GM12878 (cell line): ENCODE results near the gene NAA25. TPM values are rescaled to one million over a fixed set of nuclear protein-coding genes. Genes with fewer than 3 reads are reported as not detected.
A peak's percentile ranks its signal among the peaks of the same experiment; 100 is the strongest.

Source experiments
- ATF2 ChIP-seq: IDR thresholded peaks from 2 replicates; pipeline ENCODE4 v1.6.1; 2012; ENCODE audit warnings: low read length, inconsistent platforms
- ATF7 ChIP-seq: fragments of 450-650 bp; IDR thresholded peaks from 2 replicates; pipeline ENCODE4 v1.6.1; 2016; ENCODE audit warnings: low read depth, mild to moderate bottlenecking
- FOXM1 ChIP-seq: IDR thresholded peaks from 2 replicates; pipeline ENCODE4 v1.6.1; 2012; ENCODE audit warnings: low read depth, mild to moderate bottlenecking, inconsistent platforms, low read length, moderate library complexity
- MTA3 ChIP-seq: IDR thresholded peaks from 2 replicates; pipeline ENCODE4 v1.6.1; 2012; ENCODE audit warnings: low read length, inconsistent platforms, borderline replicate concordance
- NR2F1 ChIP-seq: fragments of 450-650 bp; conservative IDR thresholded peaks from 2 replicates; pipeline ENCODE4 v1.6.1; 2017; ENCODE audit warnings: mild to moderate bottlenecking
- PML ChIP-seq: IDR thresholded peaks from 2 replicates; pipeline ENCODE4 v1.6.1; 2012; ENCODE audit warnings: low read length, inconsistent platforms
- RAD21 ChIP-seq: IDR thresholded peaks from 2 replicates; pipeline ENCODE4 v1.6.1; 2011; ENCODE audit warnings: mild to moderate bottlenecking, low read depth, low read length, moderate library complexity; ENCODE audit not compliant: insufficient read depth
- RELA ChIP-seq: fragments of 450-650 bp; IDR thresholded peaks from 2 replicates; pipeline ENCODE4 v1.8.0; 2014; ENCODE audit warnings: borderline replicate concordance; ENCODE audit not compliant: partially characterized antibody
- SKIL ChIP-seq: fragments of 450-650 bp; IDR thresholded peaks from 2 replicates; pipeline ENCODE4 v1.6.1; 2017; ENCODE audit warnings: mild to moderate bottlenecking, low read depth, inconsistent platforms; ENCODE audit not compliant: poor library complexity, severe bottlenecking
- SMARCA5 ChIP-seq: fragments of 450-650 bp; IDR thresholded peaks from 2 replicates; pipeline ENCODE4 v1.6.1; 2017; ENCODE audit warnings: mild to moderate bottlenecking
- SP1 ChIP-seq: IDR thresholded peaks from one replicate; pipeline ENCODE4 v1.6.1; 2011; ENCODE audit warnings: low read depth, low read length
- ZNF384 ChIP-seq: IDR thresholded peaks from 2 replicates; pipeline ENCODE4 v1.6.1; 2012; ENCODE audit warnings: low read depth, mild to moderate bottlenecking, low read length, improper control_type of control experiment, borderline replicate concordance
- ZNF687 ChIP-seq: fragments of 450-650 bp; IDR thresholded peaks from 2 replicates; pipeline ENCODE4 v1.6.1; 2017; ENCODE audit warnings: mild to moderate bottlenecking, moderate library complexity
- polyA plus RNA-seq, 11 experiments: library from polyadenylated mRNA; depleted of rRNA in 4 of 11; unstranded in 6 of 11; stranded (reverse) in 5 of 11; fragments of >200 nt; fragmentation: Nextera tagmentation in 4 of 11; fragmentation: Illumina TruSeq in 1 of 11; extraction: Ambion mirVana in 4 of 11; extraction: Trizol in 1 of 11; gene quantifications; 1 replicate in 1 of 11; 2 replicates in 10 of 11; pipeline versions ENCODE4 v1.2.1 to v1.2.3, GENCODE V29; 2011 to 2016; ENCODE audit warnings: inconsistent platforms in 2 of 11, missing spikeins in 2 of 11, low read depth in 1 of 11
- total RNA-seq, 4 experiments: library from RNA; depleted of rRNA in 3 of 4; stranded (reverse); fragments of >200 nt in 3 of 4; fragmentation: Illumina TruSeq in 1 of 4; extraction: Trizol in 1 of 4; gene quantifications; 2 replicates each; pipeline versions ENCODE4 v1.2.1 to v1.2.3, GENCODE V29; 2013 to 2021
- TF ChIP-seq, protein P1 (sequence below): fragments of 450-650 bp; IDR thresholded peaks from 2 replicates; pipeline ENCODE4 v1.6.1; 2018; ENCODE audit warnings: mild to moderate bottlenecking, low read depth, moderate library complexity; ENCODE audit not compliant: partially characterized antibody
- TF ChIP-seq, protein P2 (sequence below): fragments of 450-650 bp; IDR thresholded peaks from 2 replicates; pipeline ENCODE4 v1.6.1; 2016; ENCODE audit warnings: mild to moderate bottlenecking
- TF ChIP-seq, protein P3 (sequence below): IDR thresholded peaks from 2 replicates; pipeline ENCODE4 v1.6.1; 2012; ENCODE audit warnings: low read depth, low read length, improper control_type of control experiment

Gene NAA25
- total and polyA plus RNA-seq, 10 of the 15 experiments (the other 5 are each of a cell fraction or from before 2014, with no cell fraction given), result 15.0 to 39.2 (median 29.4) TPM

DNA sequence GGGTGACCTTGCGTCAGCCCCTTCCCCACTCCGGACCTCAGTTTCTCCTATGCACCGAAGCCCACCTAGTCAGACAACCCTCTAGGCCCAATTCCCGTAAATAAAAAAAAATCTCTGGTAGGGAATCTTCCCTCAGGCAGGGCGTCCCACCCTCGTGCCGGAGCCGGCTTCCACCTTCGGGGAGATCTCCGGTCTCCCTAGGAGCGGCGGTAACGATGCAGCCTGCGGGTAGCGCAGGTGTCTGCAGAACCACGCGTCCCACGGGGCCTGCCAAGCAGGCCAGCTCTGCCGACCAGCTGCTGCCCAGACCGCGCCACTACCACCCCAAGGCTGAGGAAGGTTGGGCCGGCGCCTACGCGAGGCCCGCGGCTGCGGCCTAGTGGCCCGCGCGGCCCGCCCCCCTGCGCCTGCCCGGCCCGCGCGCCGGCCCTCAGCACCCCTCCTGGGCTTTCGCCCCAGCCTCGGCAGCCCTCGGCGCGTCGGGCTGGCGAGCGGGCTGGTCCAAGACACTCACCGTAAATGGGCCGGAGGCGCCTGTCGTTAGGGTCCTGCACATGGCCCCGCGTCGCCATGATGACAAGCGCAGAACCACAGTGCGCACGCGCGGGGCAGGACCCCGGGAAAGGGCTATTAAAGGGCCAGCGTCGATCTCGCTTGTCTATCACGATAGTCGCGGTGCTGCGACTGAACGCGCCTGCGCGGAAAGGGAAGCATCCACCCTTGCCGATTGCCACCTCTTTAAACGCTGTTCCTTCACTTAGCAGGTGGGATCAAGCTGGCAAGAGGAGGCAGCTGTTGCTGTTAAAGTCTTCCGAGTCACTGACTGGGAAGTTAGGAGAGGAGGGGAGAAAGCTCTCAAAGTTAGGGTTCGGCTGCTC lies at the start of gene NAA25 (continued):
- peak; percentile 93 for TF ChIP-seq ZNF687
- TF ChIP-seq RAD21, result no peak
- TF ChIP-seq MTA3, result no peak
- TF ChIP-seq, protein P1, sequence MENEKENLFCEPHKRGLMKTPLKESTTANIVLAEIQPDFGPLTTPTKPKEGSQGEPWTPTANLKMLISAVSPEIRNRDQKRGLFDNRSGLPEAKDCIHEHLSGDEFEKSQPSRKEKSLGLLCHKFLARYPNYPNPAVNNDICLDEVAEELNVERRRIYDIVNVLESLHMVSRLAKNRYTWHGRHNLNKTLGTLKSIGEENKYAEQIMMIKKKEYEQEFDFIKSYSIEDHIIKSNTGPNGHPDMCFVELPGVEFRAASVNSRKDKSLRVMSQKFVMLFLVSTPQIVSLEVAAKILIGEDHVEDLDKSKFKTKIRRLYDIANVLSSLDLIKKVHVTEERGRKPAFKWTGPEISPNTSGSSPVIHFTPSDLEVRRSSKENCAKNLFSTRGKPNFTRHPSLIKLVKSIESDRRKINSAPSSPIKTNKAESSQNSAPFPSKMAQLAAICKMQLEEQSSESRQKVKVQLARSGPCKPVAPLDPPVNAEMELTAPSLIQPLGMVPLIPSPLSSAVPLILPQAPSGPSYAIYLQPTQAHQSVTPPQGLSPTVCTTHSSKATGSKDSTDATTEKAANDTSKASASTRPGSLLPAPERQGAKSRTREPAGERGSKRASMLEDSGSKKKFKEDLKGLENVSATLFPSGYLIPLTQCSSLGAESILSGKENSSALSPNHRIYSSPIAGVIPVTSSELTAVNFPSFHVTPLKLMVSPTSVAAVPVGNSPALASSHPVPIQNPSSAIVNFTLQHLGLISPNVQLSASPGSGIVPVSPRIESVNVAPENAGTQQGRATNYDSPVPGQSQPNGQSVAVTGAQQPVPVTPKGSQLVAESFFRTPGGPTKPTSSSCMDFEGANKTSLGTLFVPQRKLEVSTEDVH, result no peak
- peak; percentile 92 for TF ChIP-seq SMARCA5
- TF ChIP-seq NR2F1, result peak; percentile 84
- TF ChIP-seq FOXM1, result no peak
- TF ChIP-seq, protein P2, sequence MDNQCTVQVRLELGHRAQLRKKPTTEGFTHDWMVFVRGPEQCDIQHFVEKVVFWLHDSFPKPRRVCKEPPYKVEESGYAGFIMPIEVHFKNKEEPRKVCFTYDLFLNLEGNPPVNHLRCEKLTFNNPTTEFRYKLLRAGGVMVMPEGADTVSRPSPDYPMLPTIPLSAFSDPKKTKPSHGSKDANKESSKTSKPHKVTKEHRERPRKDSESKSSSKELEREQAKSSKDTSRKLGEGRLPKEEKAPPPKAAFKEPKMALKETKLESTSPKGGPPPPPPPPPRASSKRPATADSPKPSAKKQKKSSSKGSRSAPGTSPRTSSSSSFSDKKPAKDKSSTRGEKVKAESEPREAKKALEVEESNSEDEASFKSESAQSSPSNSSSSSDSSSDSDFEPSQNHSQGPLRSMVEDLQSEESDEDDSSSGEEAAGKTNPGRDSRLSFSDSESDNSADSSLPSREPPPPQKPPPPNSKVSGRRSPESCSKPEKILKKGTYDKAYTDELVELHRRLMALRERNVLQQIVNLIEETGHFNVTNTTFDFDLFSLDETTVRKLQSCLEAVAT, result no peak; the same call in none of the 2 replicates
- TF ChIP-seq ZNF384, result no peak
- no peak for TF ChIP-seq SP1
- peak; percentile 32 for TF ChIP-seq ATF7
- peak; percentile 26 for TF ChIP-seq RELA
- TF ChIP-seq SKIL, result no peak
- TF ChIP-seq, protein P3, sequence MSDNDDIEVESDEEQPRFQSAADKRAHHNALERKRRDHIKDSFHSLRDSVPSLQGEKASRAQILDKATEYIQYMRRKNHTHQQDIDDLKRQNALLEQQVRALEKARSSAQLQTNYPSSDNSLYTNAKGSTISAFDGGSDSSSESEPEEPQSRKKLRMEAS, result peak; percentile 96
- TF ChIP-seq ATF2, result no peak
- TF ChIP-seq PML, result no peak
